HEK293T (cell line): Measurements from ENCODE around the gene JARID2.

Experiments
- BHLHE40 ChIP-seq: fragments of 450-650 bp; IDR thresholded peaks from 2 replicates; pipeline ENCODE4 v1.6.1; 2016; ENCODE audit warnings: mild to moderate bottlenecking, moderate library complexity, borderline replicate concordance
- CTBP1 ChIP-seq: fragments of 450-650 bp; IDR thresholded peaks from 2 replicates; pipeline ENCODE4 v1.6.1; 2016; ENCODE audit warnings: borderline replicate concordance
- FOXK2 ChIP-seq: fragments of 450-650 bp; IDR thresholded peaks from 2 replicates; pipeline ENCODE4 v1.6.1; 2016; ENCODE audit warnings: mild to moderate bottlenecking
- FOXM1 ChIP-seq: fragments of 450-650 bp; IDR thresholded peaks from 2 replicates; pipeline ENCODE4 v1.6.1; 2017; ENCODE audit warnings: mild to moderate bottlenecking, borderline replicate concordance
- LEF1 ChIP-seq: fragments of 450-650 bp; IDR thresholded peaks from 2 replicates; pipeline ENCODE4 v1.6.1; 2017; ENCODE audit warnings: mild to moderate bottlenecking, borderline replicate concordance
- NFRKB ChIP-seq: fragments of 450-650 bp; IDR thresholded peaks from 2 replicates; pipeline ENCODE4 v1.6.1; 2016; ENCODE audit warnings: mild to moderate bottlenecking, moderate library complexity
- PKNOX1 ChIP-seq: fragments of 450-650 bp; IDR thresholded peaks from 2 replicates; pipeline ENCODE4 v1.6.1; 2016
- SP1 ChIP-seq: fragments of 450-650 bp; IDR thresholded peaks from 2 replicates; pipeline ENCODE4 v1.6.1; 2017
- SUZ12 ChIP-seq: fragments of 450-650 bp; IDR thresholded peaks from 2 replicates; pipeline ENCODE4 v1.6.1; 2016; ENCODE audit warnings: mild to moderate bottlenecking

GRCh38 chr6:15522026-15522425 lies 276.2 kb downstream of the JARID2 start:
- no peak for TF ChIP-seq FOXM1
- TF ChIP-seq FOXK2 = no peak
- TF ChIP-seq SP1 = no peak
- TF ChIP-seq SUZ12 = no peak
- TF ChIP-seq NFRKB = no peak
- TF ChIP-seq PKNOX1 = no peak
- no peak for TF ChIP-seq CTBP1
- no peak for TF ChIP-seq LEF1
- no peak for TF ChIP-seq BHLHE40
